ENCODE data around the gene TKFC.

TKFC gene

DNA sequence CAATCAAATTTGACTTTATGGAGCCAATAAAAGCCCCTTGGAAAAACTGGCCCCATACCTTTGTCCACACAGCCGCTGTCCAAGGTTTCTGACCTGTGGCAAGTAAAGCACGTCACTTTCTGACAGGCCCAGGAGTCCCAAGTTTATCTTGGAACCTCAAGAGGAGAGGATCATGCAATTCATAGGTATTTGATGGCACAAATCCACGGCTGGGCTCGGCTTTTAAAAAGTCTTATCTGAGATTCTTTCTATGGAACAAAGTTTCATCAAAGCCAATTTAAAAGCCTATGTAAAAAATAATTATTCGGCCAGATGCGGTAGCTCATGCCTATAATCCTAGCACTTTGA, 42.7 kb downstream of the TKFC start:
- peaks cover 5% of the 10 kb centered on the region; the same call in 1 of the 2 replicates for H3K9me3 ChIP-seq (ENCODE audit: control insufficient read depth, insufficient read depth, low read length)
- H3K4me3 ChIP-seq (ENCODE audit: low read length), result no peak overlapping the region
- H3K27ac ChIP-seq (ENCODE audit: low read depth, low read length), result no peak overlapping the region
- H4K20me1 ChIP-seq (ENCODE audit: control insufficient read depth, insufficient read depth, low read depth, low read length), result no peaks in the 10 kb centered on the region
- H3K36me3 ChIP-seq (ENCODE audit: control insufficient read depth, low read length), result peaks cover 23% of the 10 kb centered on the region
- H3K27me3 ChIP-seq (ENCODE audit: control insufficient read depth, low read length), result no peaks in the 10 kb centered on the region
- no peak overlapping the region for H3K4me2 ChIP-seq (ENCODE audit: low read length)
- no peaks in the 10 kb centered on the region for H3K4me1 ChIP-seq (ENCODE audit: control insufficient read depth, low read length)
- H3K9me2 ChIP-seq (replicated peaks; ENCODE audit: control insufficient read depth, low read length), result no peaks in the 10 kb centered on the region
- 0 out of 2 replicates have a peak, but pooled peaks cover 5% of the 10 kb centered on the region for H3F3A ChIP-seq (ENCODE audit: control insufficient read depth, insufficient read depth)
- no peak for TF ChIP-seq EZH2phosphoT487 (IDR thresholded peaks at IDR 0.05; ENCODE audit: borderline replicate concordance, low read length)
- TF ChIP-seq, protein P1, sequence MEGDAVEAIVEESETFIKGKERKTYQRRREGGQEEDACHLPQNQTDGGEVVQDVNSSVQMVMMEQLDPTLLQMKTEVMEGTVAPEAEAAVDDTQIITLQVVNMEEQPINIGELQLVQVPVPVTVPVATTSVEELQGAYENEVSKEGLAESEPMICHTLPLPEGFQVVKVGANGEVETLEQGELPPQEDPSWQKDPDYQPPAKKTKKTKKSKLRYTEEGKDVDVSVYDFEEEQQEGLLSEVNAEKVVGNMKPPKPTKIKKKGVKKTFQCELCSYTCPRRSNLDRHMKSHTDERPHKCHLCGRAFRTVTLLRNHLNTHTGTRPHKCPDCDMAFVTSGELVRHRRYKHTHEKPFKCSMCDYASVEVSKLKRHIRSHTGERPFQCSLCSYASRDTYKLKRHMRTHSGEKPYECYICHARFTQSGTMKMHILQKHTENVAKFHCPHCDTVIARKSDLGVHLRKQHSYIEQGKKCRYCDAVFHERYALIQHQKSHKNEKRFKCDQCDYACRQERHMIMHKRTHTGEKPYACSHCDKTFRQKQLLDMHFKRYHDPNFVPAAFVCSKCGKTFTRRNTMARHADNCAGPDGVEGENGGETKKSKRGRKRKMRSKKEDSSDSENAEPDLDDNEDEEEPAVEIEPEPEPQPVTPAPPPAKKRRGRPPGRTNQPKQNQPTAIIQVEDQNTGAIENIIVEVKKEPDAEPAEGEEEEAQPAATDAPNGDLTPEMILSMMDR (IDR thresholded peaks at IDR 0.05; ENCODE audit: low read depth, low read length, poor library complexity, severe bottlenecking), result no peak
- H3K79me2 ChIP-seq (ENCODE audit: control insufficient read depth, low read length), result no peaks in the 10 kb centered on the region

DNA sequence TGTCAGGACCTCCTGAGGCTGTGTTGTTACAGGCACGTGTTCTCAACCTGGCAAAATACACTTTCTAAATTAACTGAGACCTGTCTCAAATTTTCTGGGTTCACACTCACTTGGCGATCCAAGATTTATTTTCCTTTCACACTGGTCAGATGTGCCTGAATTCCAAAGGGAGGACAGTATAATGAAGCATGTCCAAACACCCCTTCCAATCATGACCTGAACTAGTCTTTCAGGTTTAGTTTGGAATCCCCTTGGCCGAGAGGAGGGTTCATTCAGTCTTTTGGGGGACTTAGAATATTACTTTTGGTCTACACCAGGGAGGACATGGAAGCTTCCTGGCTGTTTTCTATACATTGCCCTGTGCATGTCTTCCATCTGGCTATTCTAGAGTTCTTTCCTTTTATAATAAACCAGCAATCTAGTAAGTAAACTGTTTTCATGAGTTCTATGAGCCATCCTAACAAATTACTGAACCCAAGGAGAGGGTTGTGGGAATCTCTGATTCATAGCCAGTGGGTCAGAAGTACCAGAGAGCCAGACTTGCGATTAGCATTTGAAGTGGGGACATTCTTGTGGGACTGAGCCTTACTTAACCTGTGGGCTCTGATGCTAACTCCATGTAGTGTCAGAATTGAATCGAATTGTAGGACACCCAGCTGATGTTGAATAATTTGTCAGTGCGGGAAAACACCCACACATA, 44.6 kb downstream of the TKFC start:
- Histone ChIP-seq H3F3A (ENCODE audit: control insufficient read depth, insufficient read depth) (no peaks in the 10 kb centered on the region), H3K4me1 (ENCODE audit: control insufficient read depth, low read length) (no peaks in the 10 kb centered on the region), H3K9me2 (replicated peaks; ENCODE audit: control insufficient read depth, low read length) (no peaks in the 10 kb centered on the region), H3K4me2 (ENCODE audit: low read length) (no peak overlapping the region), H3K9me3 (ENCODE audit: control insufficient read depth, insufficient read depth, low read length) (no peaks in the 10 kb centered on the region), H3K27me3 (ENCODE audit: control insufficient read depth, low read length) (no peaks in the 10 kb centered on the region), H4K20me1 (ENCODE audit: control insufficient read depth, insufficient read depth, low read depth, low read length) (no peaks in the 10 kb centered on the region), H3K27ac (ENCODE audit: low read depth, low read length) (no peak overlapping the region), H3K36me3 (ENCODE audit: control insufficient read depth, low read length) (peaks cover 14% of the 10 kb centered on the region), H3K79me2 (ENCODE audit: control insufficient read depth, low read length) (no peaks in the 10 kb centered on the region), H3K4me3 (ENCODE audit: low read length) (no peak overlapping the region)
- no peak for TF ChIP-seq EZH2phosphoT487 (IDR thresholded peaks at IDR 0.05; ENCODE audit: borderline replicate concordance, low read length)
- TF ChIP-seq, protein P1 (IDR thresholded peaks at IDR 0.05; ENCODE audit: low read depth, low read length, poor library complexity, severe bottlenecking), result no peak

DNA sequence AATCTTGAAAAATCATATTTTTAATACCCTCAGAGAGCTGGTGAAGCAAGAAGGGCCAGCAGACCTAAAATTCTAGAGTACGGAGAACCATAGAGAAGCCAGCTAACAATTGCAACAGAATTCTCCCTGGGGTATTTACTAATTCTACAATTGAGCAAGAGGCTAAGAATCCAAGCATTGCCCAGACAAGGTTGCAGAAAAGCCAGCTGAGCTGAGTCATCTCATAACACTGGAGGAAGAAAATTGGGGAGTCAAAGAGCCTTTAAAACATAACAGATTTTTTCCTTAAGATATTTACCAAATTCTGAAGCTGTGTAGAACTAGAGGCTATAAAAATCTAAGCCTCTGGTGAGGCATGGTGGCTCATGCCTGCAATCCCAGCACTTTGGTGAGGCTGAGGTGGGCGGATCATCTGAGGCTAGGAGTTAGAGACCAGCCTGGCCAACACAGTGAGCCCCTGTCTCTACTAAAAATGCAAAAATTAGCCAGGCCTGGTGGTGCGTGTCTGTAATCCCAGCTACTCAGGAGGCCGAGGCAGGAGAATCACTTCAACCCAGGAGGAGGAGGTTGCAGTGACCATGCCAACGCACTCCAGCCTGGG, 45.8 kb downstream of the TKFC start:
- Histone ChIP-seq H3K4me1 (ENCODE audit: control insufficient read depth, low read length) (no peaks in the 10 kb centered on the region), H3K4me2 (ENCODE audit: low read length) (no peak overlapping the region), H3K27me3 (ENCODE audit: control insufficient read depth, low read length) (no peaks in the 10 kb centered on the region), H3K9me3 (ENCODE audit: control insufficient read depth, insufficient read depth, low read length) (no peaks in the 10 kb centered on the region), H3K9me2 (replicated peaks; ENCODE audit: control insufficient read depth, low read length) (no peaks in the 10 kb centered on the region), H3K79me2 (ENCODE audit: control insufficient read depth, low read length) (no peaks in the 10 kb centered on the region), H4K20me1 (ENCODE audit: control insufficient read depth, insufficient read depth, low read depth, low read length) (no peaks in the 10 kb centered on the region), H3K27ac (ENCODE audit: low read depth, low read length) (no peak overlapping the region), H3K4me3 (ENCODE audit: low read length) (no peak overlapping the region), H3F3A (ENCODE audit: control insufficient read depth, insufficient read depth) (no peaks in the 10 kb centered on the region), H3K36me3 (ENCODE audit: control insufficient read depth, low read length) (peaks cover 8% of the 10 kb centered on the region)
- no peak for TF ChIP-seq EZH2phosphoT487 (IDR thresholded peaks at IDR 0.05; ENCODE audit: borderline replicate concordance, low read length)
- TF ChIP-seq, protein P1 (IDR thresholded peaks at IDR 0.05; ENCODE audit: low read depth, low read length, poor library complexity, severe bottlenecking), result no peak
